ENCODE data around the gene PIP5K1B.

- TF ChIP-seq POLR2AphosphoS5 (IDR thresholded peaks at IDR 0.05; ENCODE audit: low read depth, low read length) (no peak; the same call in 1 of the 2 replicates), POLR2A (IDR thresholded peaks at IDR 0.05; ENCODE audit: low read depth, low read length) (no peak), TAF1 (IDR thresholded peaks at IDR 0.05; ENCODE audit: borderline replicate concordance, low read depth, low read length) (no peak)
Measured at GRCh38 chr9:68705531-68706362, 707 bp downstream of the PIP5K1B start.
